Measurements from ENCODE around the gene ST3GAL5. TPM values are rescaled to one million over a fixed set of nuclear protein-coding genes. Genes with fewer than 3 reads are reported as not detected.

ST3GAL5 gene
- total and polyA plus RNA-seq, 2 of the 8 experiments (the other 6 are each of a cell fraction or from before 2014, with no cell fraction given) = 1.9 to 4.5 TPM

GRCh38 chr2:85861180-85861579 lies 27.6 kb downstream of the ST3GAL5 start:
- H3K4me2 ChIP-seq (ENCODE audit: insufficient read depth in 1 of 2, low read depth in 2 of 2, low read length in 2 of 2) = no peak overlapping the region
- H3K14ac ChIP-seq (ENCODE audit: insufficient read length) = no peak overlapping the region
- no peak overlapping the region for H3K27ac ChIP-seq (ENCODE audit: low read depth, low read length)
- H3K79me1 ChIP-seq (ENCODE audit: low read depth, low read length) = no peaks in the 10 kb centered on the region
- H2AK5ac ChIP-seq (ENCODE audit: low read depth, low read length) = no peak overlapping the region
- 83% methylated on average over 1 of the region's 1 CpG; no CpG with 5 or more reads in 1 of the 2 experiments for WGBS, 2 experiments (ENCODE audit: extremely low coverage in 1 of 2, insufficient coverage in 1 of 2, insufficient read length in 1 of 2, insufficient replicate concordance in 2 of 2, low coverage in 1 of 2, low lambda C conversion rate in 2 of 2, missing lambda C conversion rate in 1 of 2)
- H3K18ac ChIP-seq (ENCODE audit: extremely low read depth, low read length) = no peak overlapping the region
- H3K36me3 ChIP-seq (ENCODE audit: control insufficient read depth in 2 of 4, insufficient read depth in 4 of 4, low read length in 3 of 4) = no peaks in the 10 kb centered on the region
- no peaks in the 10 kb centered on the region for H3K79me2 ChIP-seq (ENCODE audit: control insufficient read depth in 1 of 2, insufficient read depth in 2 of 2, low read length in 2 of 2)
- H3K9ac ChIP-seq (replicated peaks in 1 of 4; ENCODE audit: extremely low read depth in 1 of 4, low read depth in 3 of 4, low read length in 3 of 4) = no peak overlapping the region
- CTCF ChIA-PET (ENCODE audit: partially characterized antibody) = no interaction called here
- no peaks in the 10 kb centered on the region for H3K23me2 ChIP-seq (ENCODE audit: low read depth, low read length)
- POLR2A ChIA-PET (ENCODE audit: partially characterized antibody) = no interaction called here
- H4K5ac ChIP-seq (ENCODE audit: insufficient read length, low read depth, low read length) = no peak overlapping the region
- H3K27me3 ChIP-seq (replicated peaks in 1 of 4; ENCODE audit: control insufficient read depth in 3 of 4, extremely low read depth in 1 of 4, insufficient read depth in 3 of 4, low read length in 3 of 4) = no peaks in the 10 kb centered on the region
- no peak overlapping the region for H3K56ac ChIP-seq (replicated peaks; ENCODE audit: insufficient read length, low read depth, low read length)
- no peak overlapping the region for H3K23ac ChIP-seq (ENCODE audit: insufficient read length)
- TF ChIP-seq ZNF274 (IDR thresholded peaks at IDR 0.05; ENCODE audit: borderline replicate concordance, extremely low read depth, low read length) (no peak), SRF (IDR thresholded peaks at IDR 0.05; ENCODE audit: low read depth, low read length) (no peak)
- DNase-seq (ENCODE audit: low read depth in 1 of 2, low spot score in 2 of 2) = no peak
- H4K20me1 ChIP-seq (replicated peaks in 1 of 2; ENCODE audit: control insufficient read depth in 1 of 2, insufficient read depth in 2 of 2, low read length in 2 of 2) = no peaks in the 10 kb centered on the region
- H4K91ac ChIP-seq (replicated peaks; ENCODE audit: insufficient read length, low read length) = no peak overlapping the region
- H3K4ac ChIP-seq (replicated peaks; ENCODE audit: insufficient read length, low read depth, low read length) = no peak overlapping the region
- H2AFZ ChIP-seq (ENCODE audit: low read length) = no peak overlapping the region
- no peaks in the 10 kb centered on the region for H3K9me3 ChIP-seq (ENCODE audit: insufficient read depth in 2 of 2, low read depth in 1 of 2, low read length in 1 of 2)
- H4K8ac ChIP-seq (ENCODE audit: extremely low read depth, insufficient read depth, low read length) = no peak overlapping the region
- FAIRE-seq = no peak
- no peak overlapping the region for H2BK120ac ChIP-seq (replicated peaks; ENCODE audit: low read depth, low read length)
- H2BK15ac ChIP-seq (ENCODE audit: low read length) = no peak overlapping the region
- H3K4me3 ChIP-seq (ENCODE audit: extremely low read depth in 1 of 4, insufficient read depth in 2 of 4, low read depth in 3 of 4, low read length in 4 of 4) = no peak overlapping the region
- H3K4me1 ChIP-seq (replicated peaks in 1 of 4; ENCODE audit: control insufficient read depth in 3 of 4, insufficient read depth in 4 of 4, low read length in 3 of 4) = no peaks in the 10 kb centered on the region
- no peak overlapping the region for H2BK5ac ChIP-seq (ENCODE audit: low read depth, low read length)
- no peak overlapping the region for H2BK20ac ChIP-seq (ENCODE audit: low read length)
- H2BK12ac ChIP-seq (ENCODE audit: low read depth, low read length) = no peak overlapping the region

All from H1 (cell line).